Psoas muscle (tissue), 8 donors: ENCODE data around the gene NUTF2. TPM values are rescaled to one million over a fixed set of nuclear protein-coding genes. Genes with fewer than 3 reads are reported as not detected.
"Not testable (repeated sequence)": the region's sequence is repeated elsewhere in the genome, so short reads cannot be mapped to it uniquely, and the experiment has no call there.

ENCODE experiments used
- ATAC-seq, 4 donors: fragments of 200-7000 bp; cut with Tn5 transposase; one replicate each; pipeline ENCODE4 v1.9.1; 2020; ENCODE audit warnings: moderate library complexity in 3 of 4, mild to moderate bottlenecking in 2 of 4
- DNase-seq, 2 donors: peaks; one replicate each; pipeline ENCODE4 v3.0.0-alpha.2; 2020
- H3K27ac ChIP-seq: fragments of 200-600 bp; one replicate; pipeline ENCODE4 v1.8.0; 2022
- H3K27me3 ChIP-seq, 3 donors: fragments of 200-600 bp in 1 of 3; one replicate each; pipeline versions ENCODE4 v1.6.1 to v1.8.0; 2013 to 2022; ENCODE audit warnings: low read length in 2 of 3, mild to moderate bottlenecking in 2 of 3, moderate library complexity in 1 of 3; ENCODE audit not compliant: insufficient read depth in 3 of 3
- H3K36me3 ChIP-seq, 2 donors: fragments of 200-600 bp in 1 of 2; one replicate each; pipeline versions ENCODE4 v1.6.1 to v1.8.0; 2013 to 2022; ENCODE audit warnings: low read depth in 1 of 2, mild to moderate bottlenecking in 1 of 2, moderate library complexity in 1 of 2; ENCODE audit not compliant: insufficient read depth in 1 of 2
- H3K4me1 ChIP-seq: fragments of 200-600 bp; one replicate; pipeline ENCODE4 v1.8.0; 2022
- H3K4me3 ChIP-seq: fragments of 200-600 bp; one replicate; pipeline ENCODE4 v1.8.0; 2022; ENCODE audit warnings: mild to moderate bottlenecking
- H3K9me3 ChIP-seq: fragments of 200-600 bp; one replicate; pipeline ENCODE4 v1.8.0; 2022
- CTCF ChIP-seq: fragments of 200-600 bp; IDR thresholded peaks from one replicate; pipeline ENCODE4 v1.8.0; 2022; ENCODE audit warnings: antibody characterized with exemption
- WGBS, 3 donors: extraction: QIAGEN DNeasy Blood & Tissue Kit; methylation state at CpG; one replicate each; pipeline versions ENCODE4 v1.1.6 to v1.1.7; 2013; 5-methylcytosine and 5-hydroxymethylcytosine counted together
- intact Hi-C, 2 donors: fragments of 100-400 bp; cut with DNase I; formaldehyde crosslinking; loops; one replicate each; pipeline versions ENCODE4 v1.11.0 to v1.14.2; 2022
- polyA plus RNA-seq, 3 donors: library from polyadenylated mRNA; stranded (reverse); fragments of 200-250 nt; gene quantifications; one replicate each; pipeline ENCODE4 v1.2.3, GENCODE V29; 2013
- total RNA-seq, 4 donors: library from RNA; stranded (reverse); fragmentation: NEBNext Ultra II Directional in 2 of 4; extraction: Animal tissue kit (Norgen Biotek cat#: 25700) in 2 of 4; gene quantifications; one replicate each; pipeline versions ENCODE4 v1.2.1 to v1.2.4, GENCODE V29; 2021 to 2023
- donor health status: healthy with polysubstance abuse.
- donor health status: DM: no; HTN: no; CAD: no; lungs with moderate emphysema.
- donor health status: Bipolar disorder and iron deficiency.
- donor health status: healthy.
- donor health status: DM: yes; HTN: yes; CAD: no.
- donor health status: DM: no; HTN: no; CAD: no.
- donor health status: DM: no; HTN: no; CAD: no.
- donor health status: DM: yes; HTN: yes; CAD: no.

The NUTF2 gene
- total and polyA plus RNA-seq, 7 donors = 77.4 to 170 (median 104) TPM

GRCh38 chr16:67858500-67858899 lies 11.8 kb downstream of the NUTF2 start:
- DNase-seq (peak in 1 of 2 donors; percentile 36), ATAC-seq (peak in 2 of 4 donors; percentile 5 to 12)
- 32 to 64% (median 41%) methylated on average over 4 of the region's 4 CpGs for WGBS, 3 donors
- no peak for TF ChIP-seq CTCF
- no peak overlapping the region for H3K4me3 ChIP-seq
- intact Hi-C loops = no loop called here
- H3K9me3 ChIP-seq = no peaks in the 10 kb centered on the region
- peak overlapping the region; percentile 87 for H3K27ac ChIP-seq
- H3K4me1 ChIP-seq = peaks cover 87% of the 10 kb centered on the region
- H3K36me3 ChIP-seq = peaks cover 0 to 14% of the 10 kb centered on the region in 2 donors
- no peaks in the 10 kb centered on the region for H3K27me3 ChIP-seq

- no peaks in the 10 kb centered on the region for H3K9me3 ChIP-seq
- no peak overlapping the region for H3K4me3 ChIP-seq
- ATAC-seq (peak in 2 of 4 donors; percentile 13 to 30), DNase-seq (peak in 1 of 2 donors; percentile 41)
- no peaks in the 10 kb centered on the region for H3K27me3 ChIP-seq
- intact Hi-C loops = no loop called here
- TF ChIP-seq CTCF = no peak
- WGBS, 3 donors = 38 to 57% (median 47%) methylated on average over 8 of the region's 8 CpGs
- H3K4me1 ChIP-seq = peaks cover 91% of the 10 kb centered on the region
- peak overlapping the region; percentile 92 for H3K27ac ChIP-seq
- peaks cover 0 to 20% of the 10 kb centered on the region in 2 donors for H3K36me3 ChIP-seq
Measured at GRCh38 chr16:67860589-67861398, 14.1 kb downstream of the NUTF2 start.

GRCh38 chr16:67861877-67862276 lies 15.1 kb downstream of the NUTF2 start:
- 73 to 78% (median 77%) methylated on average over 6 of the region's 6 CpGs for WGBS, 3 donors
- ATAC-seq = no peak

GRCh38 chr16:67862623-67863583 lies 16.2 kb downstream of the NUTF2 start:
- peaks cover 70% of the 10 kb centered on the region for H3K4me1 ChIP-seq
- peak; percentile 83 to 93 for DNase-seq
- TF ChIP-seq CTCF = no peak
- H3K27me3 ChIP-seq = no peaks in the 10 kb centered on the region
- 27 to 34% (median 32%) methylated on average over 11 of the region's 11 CpGs for WGBS, 3 donors
- no peak overlapping the region for H3K4me3 ChIP-seq
- ATAC-seq = peak; percentile 86 to 94 (median 90)
- no peaks in the 10 kb centered on the region for H3K9me3 ChIP-seq
- H3K27ac ChIP-seq = peak overlapping the region; percentile 92
- intact Hi-C loops = no loop called here
- H3K36me3 ChIP-seq = peaks cover 0 to 41% of the 10 kb centered on the region in 2 donors

More at GRCh38 chr16:67861877-67862276, 15.1 kb downstream of the NUTF2 start:
- H3K36me3 ChIP-seq = peaks cover 0 to 31% of the 10 kb centered on the region in 2 donors
- peak overlapping the region; percentile 92 for H3K27ac ChIP-seq
- no peaks in the 10 kb centered on the region for H3K27me3 ChIP-seq
- no peak for TF ChIP-seq CTCF
- no peak for DNase-seq
- no peak overlapping the region for H3K4me3 ChIP-seq
- intact Hi-C loops = no loop called here
- H3K4me1 ChIP-seq = peaks cover 80% of the 10 kb centered on the region
- no peaks in the 10 kb centered on the region for H3K9me3 ChIP-seq

GRCh38 chr16:67864044-67864443 lies 17.3 kb downstream of the NUTF2 start:
- peak in 1 of 2 donors; percentile 52 for DNase-seq
- Histone ChIP-seq H3K36me3 (peaks cover 2 to 52% of the 10 kb centered on the region in 2 donors), H3K27ac (peak overlapping the region; percentile 92), H3K4me1 (peaks cover 59% of the 10 kb centered on the region)
- H3K9me3 ChIP-seq, H3K4me3 ChIP-seq, H3K27me3 ChIP-seq, intact Hi-C loops, ATAC-seq: not testable (repeated sequence)
- 54 to 80% (median 59%) methylated on average over 6 of the region's 6 CpGs for WGBS, 3 donors
